Endothelial cell of umbilical vein (primary cell): Measurements from ENCODE around the gene LMTK3. TPM values are rescaled to one million over a fixed set of nuclear protein-coding genes. Genes with fewer than 3 reads are reported as not detected.

Experiments used
- BruUV-seq: library from RNA; stranded (reverse); fragments of 400-500 nt; replicated peaks from 2 replicates; lab custom pipeline; 2021; lab: Mats Ljungman, UMichigan
- CTCF ChIA-PET: fragments of 300-600, 350-600 bp; sonication (Branson Sonifier 250); formaldehyde crosslinking; loops from one replicate; lab custom pipeline; 2021; ENCODE audit warnings: antibody characterized with exemption, inconsistent platforms; lab: Charles Lee
- POLR2A ChIA-PET: fragments of 300-600, 350-600 bp; sonication (Branson Sonifier 250); formaldehyde crosslinking; loops from one replicate; lab custom pipeline; 2021; ENCODE audit warnings: antibody characterized with exemption, inconsistent platforms; lab: Charles Lee
- DNase-seq: peaks from one replicate; pipeline ENCODE4 v3.0.0-alpha.2; 2011; ENCODE audit warnings: low read depth, low spot score
- FAIRE-seq: peaks from 2 replicates; lab custom pipeline; 2011; peaks lifted over from hg19 to GRCh38; lab: Jason Lieb, UNC
- H2AFZ ChIP-seq: 2 replicates; pipeline ENCODE4 v1.6.0; 2012; ENCODE audit warnings: low read depth, low read length, control low read depth, inconsistent platforms
- H3K27ac ChIP-seq: 2 replicates; pipeline ENCODE4 v1.5.1; 2011; ENCODE audit warnings: low read depth, mild to moderate bottlenecking, control low read depth, low read length, moderate library complexity; ENCODE audit not compliant: insufficient read depth
- H3K27me3 ChIP-seq, 2 experiments: 2 replicates each; pipeline versions ENCODE4 v1.6.0 to v1.6.1; 2011; ENCODE audit warnings: low read length in 2 of 2, mixed read lengths in 1 of 2; ENCODE audit not compliant: control insufficient read depth in 2 of 2, insufficient read depth in 2 of 2
- H3K36me3 ChIP-seq, 2 experiments: 2 replicates in 1 of 2; 3 replicates in 1 of 2; pipeline ENCODE4 v1.5.1; 2011; ENCODE audit warnings: low read length in 2 of 2, mild to moderate bottlenecking in 1 of 2, moderate library complexity in 1 of 2; ENCODE audit not compliant: control insufficient read depth in 2 of 2, insufficient read depth in 2 of 2; ENCODE audit errors: extremely low read depth in 1 of 2
- H3K4me1 ChIP-seq: 3 replicates; pipeline ENCODE4 v1.5.1; 2011; ENCODE audit warnings: mild to moderate bottlenecking, low read length; ENCODE audit not compliant: control insufficient read depth, insufficient read depth; ENCODE audit errors: extremely low read depth
- H3K4me2 ChIP-seq: 2 replicates; pipeline ENCODE4 v1.6.1; 2011; ENCODE audit warnings: low read length, control low read depth, mixed read lengths; ENCODE audit not compliant: insufficient read depth
- H3K4me3 ChIP-seq, 3 experiments: fragments of 200-600 bp in 1 of 3; sonication (generic), shearing (Covaris generic) in 1 of 3; replicated peaks in 1 of 3; 2 replicates each; pipeline ENCODE4 v1.5.1; 2011 to 2016; ENCODE audit warnings: control low read depth in 3 of 3, low read length in 3 of 3, mild to moderate bottlenecking in 2 of 3, inconsistent platforms in 1 of 3, low read depth in 1 of 3, moderate library complexity in 1 of 3; ENCODE audit not compliant: insufficient read depth in 1 of 3
- H3K79me2 ChIP-seq: 2 replicates; pipeline ENCODE4 v1.6.0; 2012; ENCODE audit warnings: low read length, inconsistent platforms; ENCODE audit not compliant: control insufficient read depth, insufficient read depth
- H3K9ac ChIP-seq: replicated peaks from 2 replicates; pipeline ENCODE3; 2011; ENCODE audit warnings: low read length, control low read depth; ENCODE audit not compliant: insufficient read depth; ENCODE audit errors: extremely low read depth
- H3K9me1 ChIP-seq: replicated peaks from 3 replicates; pipeline ENCODE4 v1.6.0; 2011; ENCODE audit warnings: mild to moderate bottlenecking, low read length; ENCODE audit not compliant: control insufficient read depth, insufficient read depth; ENCODE audit errors: extremely low read depth
- H3K9me3 ChIP-seq: replicated peaks from 2 replicates; pipeline ENCODE4 v1.5.1; 2012; ENCODE audit warnings: low read length, inconsistent platforms; ENCODE audit not compliant: control insufficient read depth, insufficient read depth
- H4K20me1 ChIP-seq: replicated peaks from 2 replicates; pipeline ENCODE3; 2011; ENCODE audit warnings: mild to moderate bottlenecking, low read length; ENCODE audit not compliant: control insufficient read depth, insufficient read depth; ENCODE audit errors: extremely low read depth
- CTCF ChIP-seq, 2 donors: IDR thresholded peaks; 1 replicate in 1 of 2; 2 replicates in 1 of 2; pipeline ENCODE4 v1.5.1; 2011; ENCODE audit warnings: low read length in 2 of 2, mild to moderate bottlenecking in 2 of 2, moderate library complexity in 2 of 2, control low read depth in 1 of 2, inconsistent platforms in 1 of 2, low read depth in 1 of 2; ENCODE audit not compliant: insufficient read depth in 1 of 2; ENCODE audit errors: extremely low read depth in 1 of 2
- EZH2 ChIP-seq: IDR thresholded peaks from 2 replicates; pipeline ENCODE4 v1.6.1; 2012; ENCODE audit warnings: borderline replicate concordance, low read depth, mild to moderate bottlenecking, moderate library complexity, low read length, inconsistent platforms; ENCODE audit not compliant: severe bottlenecking
- FOS ChIP-seq: IDR thresholded peaks from 2 replicates; pipeline ENCODE4 v1.6.1; 2011; ENCODE audit warnings: mild to moderate bottlenecking, low read length, moderate library complexity, borderline replicate concordance; ENCODE audit not compliant: insufficient read depth
- GATA2 ChIP-seq: IDR thresholded peaks from 2 replicates; pipeline ENCODE4 v1.7.0; 2011; ENCODE audit warnings: low read depth, mild to moderate bottlenecking, moderate library complexity, mixed read lengths, low read length; ENCODE audit not compliant: insufficient read length, insufficient read depth
- JUN ChIP-seq: IDR thresholded peaks from 2 replicates; pipeline ENCODE4 v1.6.1; 2011; ENCODE audit warnings: borderline replicate concordance, low read depth; ENCODE audit not compliant: insufficient read length, insufficient read depth
- MAX ChIP-seq: IDR thresholded peaks from 2 replicates; pipeline ENCODE4 v1.6.1; 2011; ENCODE audit not compliant: insufficient read depth, insufficient read length
- MYC ChIP-seq: IDR thresholded peaks from one replicate; pipeline ENCODE4 v1.6.1; 2011; ENCODE audit warnings: mild to moderate bottlenecking, low read depth, low read length
- POLR2A ChIP-seq: IDR thresholded peaks from 2 replicates; pipeline ENCODE4 v1.6.1; 2012; ENCODE audit warnings: low read depth, mild to moderate bottlenecking, control low read depth, low read length
- POLR2AphosphoS5 ChIP-seq: IDR thresholded peaks from 2 replicates; pipeline ENCODE4 v1.6.1; 2012; ENCODE audit warnings: low read depth, mild to moderate bottlenecking, control low read depth, low read length, moderate library complexity; ENCODE audit not compliant: insufficient read depth
- dilution Hi-C: fragments of 300-500 bp; cut with MboI; formaldehyde crosslinking; loops from one replicate; pipeline ENCODE4 v1.15.0; 2019; ENCODE audit warnings: low sequenced_read_pairs; ENCODE audit not compliant: extremely low pct_ligation_motif_present
- intact Hi-C: fragments of 100-400 bp; cut with micrococcal nuclease; formaldehyde crosslinking; loops from one replicate; pipeline ENCODE4 v1.10.0; 2022
- polyA plus RNA-seq, 4 experiments: library from polyadenylated mRNA; depleted of rRNA in 3 of 4; stranded (reverse) in 3 of 4; unstranded in 1 of 4; fragments of >200 nt; gene quantifications; 2 replicates each; pipeline versions ENCODE4 v1.2.1 to v1.2.3, GENCODE V29; 2011 to 2012; ENCODE audit warnings: missing spikeins in 1 of 4
- total RNA-seq: library from RNA; stranded (reverse); gene quantifications from 2 replicates; pipeline ENCODE4 v1.2.3, GENCODE V29; 2021

The LMTK3 gene
- total and polyA plus RNA-seq, 2 donors (not counting 3 experiments of a cell fraction or from before 2014, with no cell fraction given), result 0.11 to 0.14 TPM

- H3K27ac ChIP-seq, result no peak overlapping the region
- no peak for DNase-seq
- ChIA-PET CTCF (interaction anchor here (1.0 to 1.4 kb wide), 4 partner anchors 60 to 137 kb away, joined by 3 to 5 read pairs (median 3); partner anchors contain the start of gene KDELR1), POLR2A (no interaction called here)
- H4K20me1 ChIP-seq, result no peaks in the 10 kb centered on the region
- no peaks in the 10 kb centered on the region for H3K9me1 ChIP-seq
- FAIRE-seq, result no peak
- H3K9ac ChIP-seq, result no peak overlapping the region
- H2AFZ ChIP-seq, result no peak overlapping the region
- no peak overlapping the region for H3K4me3 ChIP-seq
- no peaks in the 10 kb centered on the region for H3K9me3 ChIP-seq
- peaks cover 8% of the 10 kb centered on the region for H3K79me2 ChIP-seq
- H3K36me3 ChIP-seq, result peaks cover 4 to 43% of the 10 kb centered on the region in 2 experiments
- TF ChIP-seq CTCF (IDR thresholded peaks at IDR 0.05; ENCODE audit: extremely low read depth in 1 of 2, insufficient read depth in 1 of 2, low read depth in 1 of 2, low read length in 2 of 2), result no peak
- TF ChIP-seq POLR2AphosphoS5, result no peak
- BruUV-seq, result no TSS peak
- dilution Hi-C loops (no loop called here), intact Hi-C loops (no loop called here)
- H3K27me3 ChIP-seq, result no peaks in the 10 kb centered on the region
- H3K4me2 ChIP-seq, result no peak overlapping the region
- peaks cover 2% of the 10 kb centered on the region for H3K4me1 ChIP-seq
Observed at GRCh38 chr19:48451624-48452023, 60.0 kb downstream of the LMTK3 start.

- no peak overlapping the region for H3K9ac ChIP-seq
- dilution Hi-C loops (no loop called here), intact Hi-C loops (no loop called here)
- H3K9me3 ChIP-seq, result no peaks in the 10 kb centered on the region
- FAIRE-seq (no peak), DNase-seq (no peak)
- no peak overlapping the region for H2AFZ ChIP-seq
- peaks cover 4 to 38% of the 10 kb centered on the region in 2 experiments for H3K36me3 ChIP-seq
- CTCF ChIA-PET, result interaction anchor here (1.3 to 1.4 kb wide), 2 partner anchors 59 to 60 kb away, joined by 3 to 5 read pairs; partner anchors contain the start of gene KDELR1
- TF ChIP-seq GATA2, result no peak
- no peak for TF ChIP-seq POLR2A
- no peak for TF ChIP-seq FOS
- no peak for TF ChIP-seq CTCF (IDR thresholded peaks at IDR 0.05; ENCODE audit: extremely low read depth in 1 of 2, insufficient read depth in 1 of 2, low read depth in 1 of 2, low read length in 2 of 2)
- no peak for TF ChIP-seq MAX
- no peak for TF ChIP-seq MYC
- no peak for TF ChIP-seq POLR2AphosphoS5
- no peak for TF ChIP-seq EZH2
- TF ChIP-seq JUN, result no peak
- no peak overlapping the region for H3K4me2 ChIP-seq
- no peaks in the 10 kb centered on the region for H3K9me1 ChIP-seq
- H3K27ac ChIP-seq, result no peak overlapping the region
- BruUV-seq, result no TSS peak
- H3K4me1 ChIP-seq, result peaks cover 6% of the 10 kb centered on the region
- H3K79me2 ChIP-seq, result peaks cover 16% of the 10 kb centered on the region
- no peaks in the 10 kb centered on the region for H3K27me3 ChIP-seq
- POLR2A ChIA-PET, result no interaction called here
- H3K4me3 ChIP-seq, result no peak overlapping the region
- no peaks in the 10 kb centered on the region for H4K20me1 ChIP-seq
Observed at GRCh38 chr19:48450863-48451262, 60.8 kb downstream of the LMTK3 start.
